ENCODE results near the gene EXT2.

GRCh38 chr11:44189986-44190882 is 94.8 kb downstream of the EXT2 start:
- TF ChIP-seq MXI1 (IDR thresholded peaks at IDR 0.05; ENCODE audit: borderline replicate concordance, low read depth, low read length) (no peak), ZNF780A (CRISPR knock-in tag; IDR thresholded peaks at IDR 0.05) (no peak), PRDM15 (CRISPR knock-in tag; IDR thresholded peaks at IDR 0.05) (no peak), RNF2 (conservative IDR thresholded peaks at IDR 0.05; ENCODE audit: low read depth) (no peak)
